ENCODE results near the gene MYOM3.

The MYOM3 gene

DNA sequence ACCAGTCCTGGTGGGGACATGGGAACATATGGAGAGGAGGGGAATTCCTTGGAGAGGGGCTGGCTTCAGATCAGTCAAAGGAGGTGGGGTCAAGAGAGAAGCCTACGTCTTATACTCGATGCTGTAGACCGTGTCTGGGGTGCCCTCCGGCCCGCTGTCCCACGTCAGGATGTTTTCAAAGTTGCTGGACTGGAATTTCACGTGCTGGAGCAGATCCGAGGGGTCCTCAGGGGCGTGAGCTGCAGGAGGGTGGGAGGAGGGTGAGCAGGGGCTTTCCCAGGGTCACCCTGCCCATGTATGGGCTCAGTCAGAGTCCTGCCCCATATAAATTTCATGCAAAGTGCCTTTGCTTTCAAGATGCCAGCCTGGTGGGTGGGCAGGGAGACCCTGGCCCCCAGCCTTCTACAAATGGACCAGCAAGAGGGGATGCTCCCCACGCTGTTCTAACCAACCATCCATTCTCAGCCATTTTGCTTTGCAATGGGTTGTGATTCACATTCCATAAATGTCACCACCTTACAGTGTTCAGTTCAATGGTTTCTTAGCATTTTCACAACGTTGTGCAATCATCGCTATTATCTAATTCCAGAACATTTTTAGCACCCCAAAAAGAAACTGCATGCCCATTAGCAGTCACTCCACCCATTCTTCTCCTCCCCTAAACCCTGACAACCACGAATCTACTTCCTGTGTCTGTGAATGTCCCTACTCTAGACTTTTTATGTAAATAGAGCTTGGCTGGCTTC lies 26.7 kb upstream of the MYOM3 start:
- no peak for DNase-seq

DNA sequence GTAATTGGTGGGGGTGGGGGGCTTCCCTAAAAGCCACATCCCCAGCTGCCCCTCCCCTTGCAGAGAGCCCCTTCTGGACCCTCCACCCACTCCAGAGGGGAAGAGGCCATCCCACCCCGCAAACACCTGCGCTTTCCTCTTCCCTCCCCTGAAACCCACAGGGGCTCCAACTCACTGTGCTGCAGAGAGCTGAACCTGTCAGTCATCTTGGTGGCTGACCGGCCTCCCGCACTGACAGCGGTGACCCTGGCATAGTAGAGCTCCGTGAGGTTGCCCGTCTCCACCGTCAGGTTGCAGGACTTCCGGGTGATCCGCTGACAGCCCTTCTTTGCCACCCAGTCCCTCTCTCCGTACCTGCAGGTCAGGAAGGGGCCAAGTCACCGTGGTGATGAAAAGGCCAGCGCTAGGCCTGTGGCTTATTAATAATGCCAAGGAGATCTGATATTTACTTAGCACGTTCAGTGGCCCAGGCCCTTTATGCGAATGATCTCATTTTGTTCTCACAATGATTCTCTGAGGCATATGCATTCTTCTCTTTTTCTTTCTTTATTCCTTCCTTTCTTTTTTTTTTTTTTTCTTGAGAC lies 25.1 kb upstream of the MYOM3 start:
- no peak for DNase-seq

DNA sequence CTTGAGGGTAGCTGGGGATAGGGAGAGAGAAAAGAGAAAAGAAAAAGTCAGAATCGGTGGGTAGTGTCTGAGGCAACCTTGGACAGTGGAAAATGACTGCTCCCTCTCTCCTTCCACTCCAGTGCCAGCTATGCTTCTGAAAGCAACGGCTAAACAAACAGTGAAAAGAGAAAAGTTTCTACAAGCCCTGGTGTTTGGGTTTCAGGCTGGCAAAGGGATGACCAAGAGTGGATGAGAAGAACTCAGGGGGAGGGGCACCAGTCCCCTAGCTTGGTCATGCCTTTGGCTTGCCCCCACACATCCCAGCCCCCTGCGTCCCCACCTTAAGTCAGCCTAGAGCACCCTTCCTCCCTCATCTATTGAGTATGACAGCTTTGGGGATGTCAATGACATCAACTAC lies 22.4 kb upstream of the MYOM3 start:
- no peak for DNase-seq

DNA sequence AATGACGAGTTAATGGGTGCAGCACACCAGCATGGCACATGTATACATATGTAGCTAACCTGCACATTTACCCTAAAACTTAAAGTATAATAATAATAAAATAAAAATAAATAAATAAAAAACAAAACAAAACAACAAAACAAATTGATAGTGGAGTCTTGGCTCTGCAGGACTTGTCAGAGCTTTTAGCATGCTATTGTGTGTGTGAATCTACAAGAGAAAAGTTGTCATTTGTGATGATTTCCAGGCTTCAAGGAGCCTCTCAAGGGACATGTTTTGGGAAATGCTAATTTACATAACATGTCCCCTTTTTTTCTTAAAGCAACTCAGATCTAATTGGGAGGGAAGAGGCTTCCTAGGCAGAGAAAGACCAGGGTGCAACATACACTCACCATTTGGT lies 21.9 kb upstream of the MYOM3 start:
- DNase-seq, result no peak

DNA sequence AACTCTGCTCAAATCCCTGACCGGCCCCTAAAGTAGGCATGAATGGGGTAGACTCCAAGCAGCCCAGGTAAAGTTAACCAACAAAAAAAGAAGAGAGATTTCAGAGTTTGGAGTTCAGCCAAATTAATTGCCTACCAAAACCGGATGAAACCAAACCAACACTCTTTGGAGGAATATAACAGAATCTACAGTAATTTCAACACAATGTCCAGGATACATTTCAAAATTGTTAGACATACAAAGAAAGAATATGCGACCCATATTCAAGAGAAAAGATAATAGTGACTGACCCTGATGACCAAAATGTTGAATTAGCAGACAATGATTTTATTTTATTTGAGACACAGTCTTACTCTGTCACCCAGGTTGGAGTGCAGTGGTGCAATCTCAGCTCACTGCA lies 18.4 kb upstream of the MYOM3 start:
- no peak for DNase-seq

DNA sequence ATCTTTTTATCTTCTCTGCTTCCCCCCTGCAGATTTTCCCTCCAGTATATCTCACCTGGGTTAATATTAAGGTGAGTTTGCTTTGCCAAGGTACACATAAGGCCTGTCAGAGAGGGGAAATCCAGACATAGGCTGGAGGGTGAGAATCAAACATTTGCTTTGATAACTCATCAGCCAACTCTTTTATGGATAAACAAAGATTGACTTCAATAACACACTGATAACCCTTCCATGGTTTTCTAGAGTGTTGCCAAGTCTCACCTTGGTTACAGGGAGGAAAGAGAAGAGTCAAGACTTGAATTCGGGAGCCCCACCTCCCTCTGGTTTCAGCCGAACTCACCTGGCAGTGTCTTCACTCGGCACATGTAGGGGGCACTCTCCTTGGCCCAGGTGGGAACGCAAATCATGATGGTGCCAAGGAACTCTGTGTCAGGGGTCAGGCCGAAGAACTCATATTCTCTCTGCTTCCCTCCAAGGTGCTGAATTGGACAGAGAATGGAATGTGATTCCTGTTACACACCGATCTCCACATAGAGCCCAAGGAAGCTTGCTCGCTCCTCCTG lies 15.9 kb upstream of the MYOM3 start:
- no peak for DNase-seq

DNA sequence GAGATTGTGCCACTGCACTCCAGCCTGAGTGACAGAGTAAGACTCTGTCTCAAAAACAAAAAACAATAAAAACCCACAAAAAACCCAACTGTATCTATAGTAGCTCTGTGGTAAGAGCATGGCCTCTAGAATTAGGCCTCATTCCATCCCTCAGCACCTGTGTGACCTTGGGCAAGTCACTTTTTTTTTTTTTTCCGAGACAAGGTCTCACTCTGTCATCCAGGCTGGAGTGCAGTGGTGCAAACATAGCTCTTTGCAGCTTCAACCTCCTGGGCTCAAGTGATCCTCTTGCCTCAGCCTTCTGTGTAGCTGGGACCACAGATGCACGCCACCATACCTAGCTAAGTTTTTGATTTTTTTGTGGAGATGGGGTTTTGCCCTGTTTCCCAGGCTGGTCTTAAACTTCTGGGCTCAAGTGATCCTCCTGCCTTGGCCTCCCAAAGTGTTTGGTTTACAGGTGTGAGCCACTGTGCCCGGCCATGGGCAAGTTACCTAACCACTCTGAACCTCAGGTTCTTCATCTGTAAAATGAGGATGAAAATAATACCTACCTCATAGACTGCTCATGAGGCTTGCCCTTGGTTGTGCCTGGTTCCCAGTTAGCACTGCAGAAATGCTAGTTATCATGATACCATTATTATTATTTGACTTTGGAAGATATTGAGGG lies 15.3 kb upstream of the MYOM3 start:
- no peak for DNase-seq

DNA sequence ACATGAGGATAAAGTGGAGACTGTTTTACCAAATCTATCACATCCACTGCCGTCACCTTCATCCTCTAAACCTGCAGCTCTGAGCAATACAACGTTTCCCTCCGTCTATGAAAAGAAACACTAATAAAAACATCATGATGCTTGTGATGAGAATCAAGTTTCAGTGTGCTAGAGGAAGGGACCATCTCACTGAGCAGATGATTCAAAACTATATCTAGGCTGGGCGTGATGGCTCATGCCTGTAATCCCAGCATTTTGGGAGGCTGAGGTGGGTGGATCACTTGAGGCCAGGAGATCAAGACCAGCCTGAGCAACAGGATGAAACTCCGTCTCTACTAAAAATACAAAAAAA lies 14.7 kb upstream of the MYOM3 start:
- no peak for DNase-seq

DNA sequence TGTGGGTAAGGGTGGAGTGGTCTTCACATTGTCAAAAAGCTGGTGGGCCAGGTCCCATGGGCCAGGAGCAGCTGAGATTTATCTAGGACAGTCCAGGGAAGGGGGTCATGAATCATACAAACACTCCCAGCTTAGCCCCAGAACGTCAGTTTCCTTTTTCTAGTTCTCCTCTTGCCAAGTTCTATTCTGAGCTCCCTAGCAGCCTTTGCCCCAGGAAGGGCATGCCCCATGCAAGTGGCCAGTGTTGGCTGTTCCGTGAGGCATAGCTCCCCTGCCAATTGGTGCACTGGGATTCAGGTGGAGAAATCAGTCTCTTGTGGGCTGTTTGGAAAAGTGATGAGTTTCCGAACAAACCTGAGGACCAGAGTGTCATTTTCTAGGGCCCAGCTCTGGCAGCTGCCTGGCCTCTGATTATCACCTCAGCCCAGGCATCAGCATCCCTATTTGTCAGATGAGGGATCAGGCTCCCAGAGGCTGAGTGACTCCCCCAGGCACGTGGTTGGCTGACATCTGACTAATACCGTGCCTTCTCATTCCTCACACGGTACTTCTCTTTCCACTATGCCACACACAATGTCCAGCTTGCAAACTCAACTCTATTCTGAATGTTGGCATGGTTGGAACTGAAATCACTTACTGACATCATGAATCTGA lies 14.2 kb upstream of the MYOM3 start:
- no peak for DNase-seq

DNA sequence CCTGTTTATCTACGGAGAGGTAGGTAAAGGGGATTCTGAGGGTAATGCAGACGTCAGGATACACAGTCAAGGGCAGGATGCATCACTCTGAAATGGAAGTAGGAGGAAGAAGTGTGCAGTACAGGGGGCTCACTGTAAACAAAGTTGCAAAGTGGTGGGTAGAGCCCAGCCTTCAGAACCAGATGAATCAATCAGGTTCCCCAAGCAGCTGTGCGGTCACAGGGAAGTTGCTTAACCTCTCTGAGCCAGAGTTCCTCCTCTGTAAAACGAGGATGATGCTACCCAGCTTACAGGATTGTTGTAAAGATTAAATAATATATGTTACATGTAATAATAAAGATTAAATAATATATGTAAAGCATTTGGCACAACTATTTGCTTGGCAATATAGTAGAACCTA lies 13.5 kb upstream of the MYOM3 start:
- no peak for DNase-seq

DNA sequence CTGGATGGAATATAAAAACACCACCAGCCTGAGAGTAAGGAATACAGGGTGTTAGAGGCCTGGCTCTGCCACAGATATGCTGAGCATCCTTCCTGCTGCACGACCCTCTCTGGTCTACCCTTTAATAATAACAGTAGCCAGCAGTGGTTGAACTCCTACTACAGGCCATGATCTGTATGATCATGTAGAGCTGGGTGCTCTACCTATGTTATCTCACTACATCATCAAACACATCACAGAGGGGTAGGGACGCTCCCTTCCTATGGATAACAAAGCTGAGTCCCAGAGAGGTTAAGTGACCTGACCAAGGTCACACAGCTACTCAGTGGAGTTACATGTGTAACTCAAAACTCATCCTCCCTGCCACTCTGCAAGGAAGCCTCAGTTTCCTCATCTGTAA lies 13.0 kb upstream of the MYOM3 start:
- DNase-seq, result no peak

DNA sequence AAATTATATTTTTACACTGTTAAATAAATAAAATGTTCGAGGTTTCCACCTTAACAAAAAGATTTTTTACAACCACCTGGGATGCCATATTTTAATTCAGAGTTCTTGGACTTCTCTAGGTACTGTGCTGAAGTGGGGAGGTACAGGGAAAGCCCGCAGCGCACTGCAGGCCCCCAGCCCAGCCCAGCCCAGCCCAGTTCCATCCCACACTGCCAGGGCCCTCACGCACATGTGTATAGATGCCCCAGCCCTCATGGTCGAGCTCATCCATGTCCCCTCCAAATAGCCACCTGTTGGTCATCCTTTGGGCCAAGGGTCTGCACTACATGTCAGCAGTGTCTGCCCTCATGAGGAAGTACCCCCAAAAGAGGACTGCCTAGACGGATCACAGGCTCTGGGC lies 11.7 kb upstream of the MYOM3 start:
- DNase-seq, result no peak

DNA sequence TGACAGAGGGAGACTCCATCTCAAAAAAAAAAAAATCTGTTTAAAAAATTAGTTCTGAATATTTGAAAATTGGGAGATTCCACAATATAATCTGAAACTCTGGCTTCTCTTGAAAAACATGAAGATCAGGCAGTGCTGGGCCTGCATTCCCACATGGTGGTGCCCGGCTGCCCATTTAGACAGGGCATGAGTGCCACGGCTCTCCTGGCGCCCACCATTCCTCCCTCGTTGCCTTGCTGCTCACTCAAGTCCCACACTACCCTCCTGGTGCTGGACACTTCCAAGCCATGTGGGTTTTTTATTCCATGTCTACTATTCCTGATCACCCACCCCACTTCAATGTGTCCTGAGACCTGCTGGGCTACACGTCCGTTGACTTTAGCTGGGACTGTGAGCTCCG lies 10.8 kb upstream of the MYOM3 start:
- no peak for DNase-seq

DNA sequence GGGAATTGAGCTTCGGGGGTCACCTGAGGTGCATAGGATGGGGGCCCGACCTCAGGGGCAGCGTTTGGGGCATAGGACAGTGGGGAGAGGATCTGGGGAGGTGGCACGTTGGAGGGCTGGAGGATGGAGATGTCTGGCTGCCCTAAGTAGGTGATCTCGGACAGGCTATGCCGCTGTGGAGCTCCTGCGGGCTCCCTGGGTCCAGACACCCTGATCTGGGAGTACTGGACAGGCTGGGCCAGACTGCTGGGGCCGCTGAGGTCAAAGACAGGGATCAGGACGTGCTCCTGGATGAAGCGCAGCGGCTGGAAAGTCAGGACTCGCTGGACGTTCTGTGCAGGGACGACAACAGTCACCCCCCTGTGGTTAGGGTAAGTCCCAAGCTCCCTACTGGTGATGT lies 9.5 kb upstream of the MYOM3 start:
- no peak for DNase-seq

DNA sequence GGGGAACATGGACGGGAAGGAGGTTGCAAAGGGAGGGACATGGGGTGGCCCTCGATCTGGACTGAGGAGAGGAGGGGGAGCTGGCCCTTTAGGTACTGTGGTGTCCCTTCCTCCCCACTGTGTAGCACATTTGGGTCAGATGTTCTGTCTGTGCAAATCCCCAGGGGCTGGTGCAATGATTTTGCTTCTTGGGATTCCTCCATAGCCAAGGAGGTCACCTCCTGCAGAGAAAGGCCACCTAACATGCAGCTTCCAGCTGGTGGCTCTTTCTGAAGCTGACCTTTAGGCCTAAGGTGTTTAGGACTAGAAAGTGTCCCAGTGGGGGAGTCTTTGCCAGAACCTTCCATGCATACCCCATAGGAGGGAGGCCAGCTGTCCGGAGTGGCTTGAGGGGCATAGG lies 9.0 kb upstream of the MYOM3 start:
- DNase-seq, result no peak

DNA sequence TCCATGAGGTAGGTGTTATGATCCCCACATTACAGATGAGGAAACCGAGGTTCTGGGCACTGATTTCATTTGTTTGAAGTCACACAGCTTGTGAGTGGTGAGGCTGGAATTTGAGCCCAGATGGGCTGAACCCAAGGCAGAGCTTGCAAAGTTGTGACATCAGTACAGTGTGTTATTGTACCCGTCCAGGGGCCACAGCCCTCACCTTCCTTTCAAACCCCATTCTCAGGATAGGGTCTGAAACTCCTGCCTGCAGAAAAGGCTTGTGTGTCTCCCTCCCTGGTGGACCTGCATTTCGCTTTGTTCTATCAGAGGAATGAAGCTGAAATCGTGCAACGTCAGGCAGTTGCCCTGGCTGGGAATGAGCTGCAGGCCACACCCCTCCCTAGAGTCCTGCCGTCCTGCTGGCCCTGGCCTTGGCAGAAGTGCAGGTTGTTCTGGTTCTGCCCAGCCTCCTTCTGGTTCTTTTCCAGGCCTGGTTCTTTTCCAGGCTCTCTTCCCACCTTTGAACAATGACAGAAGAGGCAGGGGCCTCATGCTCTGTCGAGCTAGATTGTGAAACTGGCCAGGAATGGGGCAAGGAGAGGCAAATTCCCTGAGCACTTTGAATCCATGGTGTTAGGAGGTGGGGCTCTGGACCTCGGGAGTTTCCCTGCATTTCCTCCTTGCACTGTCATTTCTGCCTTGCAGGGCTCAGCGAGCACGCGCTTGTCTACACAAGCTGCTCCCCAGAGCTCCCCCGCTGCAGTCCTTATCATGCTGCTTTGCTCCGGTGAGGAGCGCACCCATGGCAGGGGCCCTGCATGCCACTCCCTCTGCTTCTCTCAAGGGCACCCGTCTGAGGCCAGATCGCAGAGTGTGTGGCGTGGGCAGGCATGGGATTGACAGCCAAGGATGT lies 8.2 kb upstream of the MYOM3 start:
- DNase-seq, result no peak

DNA sequence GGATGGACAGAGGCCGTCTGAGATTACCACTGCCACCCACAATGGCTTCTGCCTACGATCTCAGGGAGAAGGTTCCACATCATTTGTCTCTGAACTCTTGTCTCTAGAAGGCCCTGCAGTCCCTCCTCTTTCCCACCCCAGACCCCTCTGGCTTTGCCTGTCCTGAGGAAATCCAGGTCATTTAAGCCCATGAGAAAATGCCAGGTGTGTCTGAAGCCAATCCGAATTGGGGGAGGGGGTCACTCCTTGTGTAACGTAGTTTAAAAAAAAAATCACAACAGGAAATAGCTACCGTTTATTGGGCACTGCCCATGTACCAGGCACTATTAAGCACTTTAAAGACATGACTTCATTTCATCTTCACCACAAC lies 7.5 kb upstream of the MYOM3 start:
- DNase-seq, result no peak

DNA sequence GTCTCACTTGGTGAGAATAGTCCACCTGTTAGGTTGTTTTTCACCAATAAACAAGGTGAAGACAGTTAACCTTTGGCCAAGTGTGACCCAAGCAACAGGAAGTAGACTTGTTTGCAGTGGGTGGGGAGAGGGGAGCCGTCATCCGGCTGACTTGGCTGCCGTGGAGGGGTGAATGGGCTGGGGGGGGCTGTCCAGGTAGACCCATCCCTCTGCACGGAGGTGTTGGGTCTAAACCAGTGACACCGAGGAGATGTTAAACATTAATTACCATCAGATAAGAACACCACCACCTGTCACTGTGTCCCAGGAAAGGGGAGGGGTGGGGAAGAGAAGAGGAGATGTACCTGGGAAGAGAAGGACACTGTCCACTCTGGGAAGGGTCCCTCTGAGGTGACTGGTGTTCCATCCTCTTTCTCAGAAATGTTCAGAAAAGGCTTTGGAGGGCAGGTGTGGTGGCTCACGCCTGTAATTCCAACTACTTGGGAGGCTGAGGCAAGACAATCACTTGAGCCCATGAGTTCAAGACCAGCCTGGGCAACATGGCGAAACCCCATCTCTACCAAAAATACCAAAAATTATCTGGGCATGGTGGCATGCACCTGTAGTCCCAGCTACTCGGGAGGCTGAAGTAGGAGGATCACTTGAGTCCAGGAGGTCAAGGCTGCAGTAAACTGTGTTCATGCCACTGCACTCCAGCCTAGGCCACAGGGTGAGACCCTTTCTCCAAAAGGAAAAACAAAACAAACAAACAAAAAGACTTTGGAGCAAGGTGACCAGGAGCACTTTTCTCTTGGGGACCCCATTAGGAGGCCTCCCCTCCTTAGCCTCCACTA lies 6.7 kb upstream of the MYOM3 start:
- DNase-seq, result no peak

DNA sequence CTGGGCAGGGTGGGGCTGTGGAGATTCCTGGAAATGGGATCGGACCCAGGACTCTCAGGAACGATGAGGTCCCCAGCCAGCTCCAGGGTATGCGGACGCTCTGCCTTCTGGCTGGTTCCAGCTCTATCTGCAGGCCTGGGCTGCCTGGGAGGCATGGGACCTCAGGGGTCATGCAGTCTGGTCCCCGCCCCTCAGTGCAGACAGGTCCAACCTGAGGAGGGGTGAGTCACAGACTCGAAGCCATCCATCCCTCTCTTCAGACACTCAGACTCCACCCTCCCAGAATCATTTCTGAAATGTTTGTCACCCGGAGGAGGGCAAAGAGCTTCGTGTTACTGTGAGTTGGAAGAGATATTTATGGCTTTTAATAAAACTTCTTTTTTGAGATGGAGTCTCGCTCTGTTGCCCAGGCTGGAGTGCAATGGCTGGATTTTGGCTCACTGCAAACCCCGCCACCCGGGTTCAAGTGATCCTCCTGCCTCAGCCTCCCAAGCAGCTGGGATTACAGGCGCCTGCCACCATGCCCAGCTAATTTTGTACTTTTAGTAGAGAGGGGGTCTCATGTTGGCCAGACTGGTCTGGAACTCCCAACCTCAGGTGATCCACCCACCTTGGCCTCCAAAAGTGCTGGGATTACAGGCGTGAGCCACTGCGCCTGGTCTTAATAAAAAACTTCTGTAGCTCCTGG lies 5.9 kb upstream of the MYOM3 start:
- DNase-seq, result no peak

DNA sequence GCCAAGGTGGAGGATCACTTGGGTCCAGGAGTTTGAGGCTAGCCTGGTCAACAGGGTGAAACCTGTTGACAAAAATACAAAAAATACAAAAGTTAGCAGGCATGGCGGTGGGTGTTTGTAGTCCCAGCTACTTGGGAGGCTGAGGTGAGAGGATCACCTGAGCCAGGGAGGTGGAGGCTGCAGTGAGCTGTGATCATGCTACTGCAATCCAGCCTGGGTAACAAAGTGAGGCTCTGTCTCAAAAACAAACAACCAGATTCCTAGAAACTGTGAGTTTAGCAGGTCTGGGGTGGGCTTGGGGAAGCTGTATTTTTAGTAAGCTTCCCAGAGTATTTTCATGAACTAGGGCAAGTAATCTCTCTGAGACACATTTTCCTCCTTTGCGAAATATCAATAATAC lies 5.2 kb upstream of the MYOM3 start:
- DNase-seq, result no peak

DNA sequence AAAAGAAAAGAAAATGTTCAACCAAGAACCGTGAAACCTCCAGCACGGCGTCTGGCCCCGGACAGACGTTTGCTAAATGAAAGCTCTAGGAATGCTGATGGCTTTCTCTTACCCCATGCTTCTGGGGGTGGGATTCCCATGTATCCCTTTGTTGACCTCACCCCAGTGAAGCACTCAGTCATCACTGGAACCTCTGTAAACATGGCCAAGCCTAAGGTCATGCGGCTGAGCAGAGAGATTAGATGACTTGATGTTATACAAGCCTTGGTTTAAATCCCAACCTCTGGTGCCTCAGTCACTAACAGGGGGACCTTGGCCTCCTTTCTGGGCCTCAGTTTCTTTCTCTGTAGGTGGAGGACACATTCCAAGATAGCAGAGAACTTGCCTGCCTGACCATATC lies 2.8 kb upstream of the MYOM3 start:
- DNase-seq, result no peak

All from NCI-H2029 treated with DMSO at 0.1 percent for 48 hours (cell line).